ENCODE data around the gene SLC19A1.

The SLC19A1 gene

GRCh38 chr21:45556645-45557615 lies 14.7 kb upstream of the SLC19A1 start:
- no peaks in the 10 kb centered on the region for H3K36me3 ChIP-seq (replicated peaks; ENCODE audit: insufficient read depth, low read length)
- no peak overlapping the region for H2AFZ ChIP-seq (ENCODE audit: low read length)
- H3K9me3 ChIP-seq (replicated peaks; ENCODE audit: insufficient read depth, low read length), result no peaks in the 10 kb centered on the region
- no peak overlapping the region for H3K4me3 ChIP-seq (ENCODE audit: low read length)
- no peak overlapping the region for H3K9ac ChIP-seq (ENCODE audit: low read length)
- H3K79me2 ChIP-seq (ENCODE audit: low read length), result no peaks in the 10 kb centered on the region
- H4K20me1 ChIP-seq (ENCODE audit: insufficient read depth, low read length), result no peaks in the 10 kb centered on the region
- no peak for DNase-seq
- H3K27me3 ChIP-seq (replicated peaks; ENCODE audit: insufficient read depth, low read length), result peaks cover 57% of the 10 kb centered on the region
- no peak for TF ChIP-seq EZH2 (optimal IDR thresholded peaks at IDR 0.05; ENCODE audit: low read depth, low read length)
- H3K4me2 ChIP-seq (ENCODE audit: low read depth, low read length), result peak overlapping the region; percentile 100; the same call in 1 of the 2 replicates
- no peaks in the 10 kb centered on the region for H3K4me1 ChIP-seq (ENCODE audit: low read length)
- no peaks in the 10 kb centered on the region for H3K9me2 ChIP-seq (replicated peaks; ENCODE audit: insufficient read depth, low read length)
- H3F3A ChIP-seq (ENCODE audit: insufficient read depth, low read length), result peaks cover 6% of the 10 kb centered on the region; the same call in 1 of the 2 replicates
- H3K27ac ChIP-seq (ENCODE audit: low read length), result no peak overlapping the region

- TF ChIP-seq CTCF (IDR thresholded peaks at IDR 0.05; ENCODE audit: low read length), result no peak
- TF ChIP-seq EZH2phosphoT487 (IDR thresholded peaks at IDR 0.05; ENCODE audit: low read length), result no peak
- peak overlapping the region; percentile 100 for H3K4me2 ChIP-seq (ENCODE audit: low read depth, low read length)
- peaks cover 6% of the 10 kb centered on the region for H3F3A ChIP-seq (ENCODE audit: insufficient read depth, low read length)
- no peak overlapping the region for H3K27ac ChIP-seq (ENCODE audit: low read length)
- no peaks in the 10 kb centered on the region for H3K36me3 ChIP-seq (replicated peaks; ENCODE audit: insufficient read depth, low read length)
- no peaks in the 10 kb centered on the region for H3K4me1 ChIP-seq (ENCODE audit: low read length)
- H2AFZ ChIP-seq (ENCODE audit: low read length), result peak overlapping the region; percentile 100
- H3K9me2 ChIP-seq (replicated peaks; ENCODE audit: insufficient read depth, low read length), result no peaks in the 10 kb centered on the region
- H3K4me3 ChIP-seq (ENCODE audit: low read length), result peak overlapping the region; percentile 84
- H3K27me3 ChIP-seq (replicated peaks; ENCODE audit: insufficient read depth, low read length), result peaks cover 57% of the 10 kb centered on the region
- no peaks in the 10 kb centered on the region for H3K79me2 ChIP-seq (ENCODE audit: low read length)
- H4K20me1 ChIP-seq (ENCODE audit: insufficient read depth, low read length), result no peaks in the 10 kb centered on the region
- no peaks in the 10 kb centered on the region for H3K9me3 ChIP-seq (replicated peaks; ENCODE audit: insufficient read depth, low read length)
- no peak for DNase-seq
- no peak overlapping the region; the same call in 1 of the 2 replicates for H3K9ac ChIP-seq (ENCODE audit: low read length)
Observed at GRCh38 chr21:45556302-45556644, 14.0 kb upstream of the SLC19A1 start.

GRCh38 chr21:45555557-45556301 lies 13.5 kb upstream of the SLC19A1 start:
- H3K27ac ChIP-seq (ENCODE audit: low read length), result no peak overlapping the region; the same call in 1 of the 2 replicates
- peaks cover 6% of the 10 kb centered on the region for H3F3A ChIP-seq (ENCODE audit: insufficient read depth, low read length)
- peak; percentile 96 for DNase-seq
- H3K4me3 ChIP-seq (ENCODE audit: low read length), result peak overlapping the region; percentile 84
- no peaks in the 10 kb centered on the region for H3K79me2 ChIP-seq (ENCODE audit: low read length)
- peak overlapping the region; percentile 100 for H2AFZ ChIP-seq (ENCODE audit: low read length)
- TF ChIP-seq EZH2phosphoT487 (IDR thresholded peaks at IDR 0.05; ENCODE audit: low read length) (no peak), EZH2 (optimal IDR thresholded peaks at IDR 0.05; ENCODE audit: low read depth, low read length) (no peak), CTCF (IDR thresholded peaks at IDR 0.05; ENCODE audit: low read length) (peak; percentile 99)
- H3K9me3 ChIP-seq (replicated peaks; ENCODE audit: insufficient read depth, low read length), result no peaks in the 10 kb centered on the region
- H3K9me2 ChIP-seq (replicated peaks; ENCODE audit: insufficient read depth, low read length), result no peaks in the 10 kb centered on the region
- H3K4me2 ChIP-seq (ENCODE audit: low read depth, low read length), result peak overlapping the region; percentile 100
- no peaks in the 10 kb centered on the region for H3K4me1 ChIP-seq (ENCODE audit: low read length)
- no peaks in the 10 kb centered on the region for H4K20me1 ChIP-seq (ENCODE audit: insufficient read depth, low read length)
- H3K27me3 ChIP-seq (replicated peaks; ENCODE audit: insufficient read depth, low read length), result peaks cover 56% of the 10 kb centered on the region
- H3K36me3 ChIP-seq (replicated peaks; ENCODE audit: insufficient read depth, low read length), result no peaks in the 10 kb centered on the region
- peak overlapping the region; percentile 65 for H3K9ac ChIP-seq (ENCODE audit: low read length)

Measured in MM.1S (cell line).